Measurements from ENCODE around the gene FARSB. TPM values are rescaled to one million over a fixed set of nuclear protein-coding genes. Genes with fewer than 3 reads are reported as not detected.
A peak's percentile ranks its signal among the peaks of the same experiment; 100 is the strongest.

The FARSB gene
- total and polyA plus RNA-seq, 7 experiments from 2014 or later, result 10.5 to 31.8 (median 16.5) TPM

DNA sequence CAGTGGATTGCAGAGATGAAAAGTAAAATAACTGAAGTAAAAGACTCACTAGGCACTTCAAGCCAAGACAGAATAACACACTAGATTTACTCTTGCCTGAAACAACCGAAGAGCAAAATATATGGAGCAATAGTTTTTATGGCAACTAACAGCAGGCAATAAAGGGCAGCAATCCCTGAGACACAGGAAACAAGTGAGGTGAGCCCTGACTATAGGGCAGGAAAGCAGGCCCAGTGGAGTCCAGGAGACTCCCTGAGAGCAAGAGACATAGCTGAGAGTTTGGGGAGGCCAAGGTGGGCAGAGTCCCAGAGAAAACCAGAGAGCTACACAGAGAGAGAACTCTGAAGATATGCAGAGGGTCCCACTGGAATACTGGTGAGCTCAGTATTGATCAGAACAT, 18.8 kb downstream of the FARSB start:
- H3K27ac ChIP-seq (ENCODE audit: low read depth, low read length), result no peak overlapping the region
- Mint-ChIP-seq H3K9me3 (peaks cover 0 to 2% (median 0%) of the 10 kb centered on the region in 11 donors), H3K27ac (peak overlapping the region in 1 of 9 donors; percentile 86), H3K4me1 (peaks cover 0 to 14% (median 5%) of the 10 kb centered on the region in 7 donors), H3K27me3 (no peaks in the 10 kb centered on the region), H3K4me3 (no peak overlapping the region), H3K36me3 (peaks cover 22 to 55% (median 49%) of the 10 kb centered on the region in 5 donors)
- no peaks in the 10 kb centered on the region for H3K27me3 ChIP-seq (ENCODE audit: control insufficient read depth in 2 of 2, insufficient read depth in 2 of 2, low read length in 2 of 2)
- peaks cover 0 to 46% (median 5%) of the 10 kb centered on the region in 3 experiments for H3K36me3 ChIP-seq (ENCODE audit: control insufficient read depth in 2 of 3, insufficient read depth in 3 of 3, low read length in 3 of 3)
- ChIA-PET CTCF (no interaction called here), POLR2A (no interaction called here)
- DNase-seq (no peak), ATAC-seq (no peak)
- no peak overlapping the region for H3K4me3 ChIP-seq (ENCODE audit: low read length)
- H3K4me1 ChIP-seq (ENCODE audit: control insufficient read depth in 2 of 2, insufficient read depth in 2 of 2, low read length in 2 of 2), result no peaks in the 10 kb centered on the region
- intact Hi-C loops (cut with micrococcal nuclease), result no loop called here
- no peaks in the 10 kb centered on the region for H3K9me3 ChIP-seq (ENCODE audit: control insufficient read depth in 2 of 3, low read length in 3 of 3)

DNA sequence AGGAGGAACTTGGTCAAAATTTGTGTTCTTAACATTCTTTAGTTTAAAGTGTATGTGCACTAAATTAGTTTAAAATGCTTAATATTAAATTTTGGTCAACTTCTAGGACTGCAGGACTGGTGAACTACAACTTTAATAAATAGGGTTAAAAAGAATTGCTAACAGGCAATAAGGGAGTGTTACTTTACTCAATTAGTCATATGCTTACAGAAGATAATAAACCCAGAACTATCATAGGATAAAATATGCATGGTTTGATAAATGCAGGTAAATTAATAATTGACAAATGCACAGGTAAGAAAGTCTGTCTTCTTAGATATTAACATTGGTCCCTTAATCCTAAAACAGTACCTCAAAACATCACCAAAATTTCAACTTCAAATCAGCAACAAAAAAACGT, 20.6 kb downstream of the FARSB start:
- no peak for DNase-seq
- H3K27ac ChIP-seq (ENCODE audit: low read depth, low read length), result no peak overlapping the region
- Mint-ChIP-seq H3K4me1 (peaks cover 0 to 14% (median 2%) of the 10 kb centered on the region in 7 donors), H3K27me3 (no peaks in the 10 kb centered on the region), H3K9me3 (peaks cover 0 to 2% (median 0%) of the 10 kb centered on the region in 11 donors), H3K36me3 (peaks cover 22 to 57% (median 44%) of the 10 kb centered on the region in 5 donors), H3K27ac (peak overlapping the region in 1 of 9 donors; percentile 48), H3K4me3 (no peak overlapping the region)
- no peaks in the 10 kb centered on the region for H3K9me3 ChIP-seq (ENCODE audit: control insufficient read depth in 2 of 3, low read length in 3 of 3)
- ATAC-seq, result no peak
- H3K27me3 ChIP-seq (ENCODE audit: control insufficient read depth in 2 of 2, insufficient read depth in 2 of 2, low read length in 2 of 2), result no peaks in the 10 kb centered on the region
- no peaks in the 10 kb centered on the region for H3K4me1 ChIP-seq (ENCODE audit: control insufficient read depth in 2 of 2, insufficient read depth in 2 of 2, low read length in 2 of 2)
- ChIA-PET POLR2A (no interaction called here), CTCF (no interaction called here)
- intact Hi-C loops (cut with micrococcal nuclease), result no loop called here
- H3K4me3 ChIP-seq (ENCODE audit: low read length), result no peak overlapping the region
- H3K36me3 ChIP-seq (ENCODE audit: control insufficient read depth in 2 of 3, insufficient read depth in 3 of 3, low read length in 3 of 3), result peaks cover 4 to 58% (median 5%) of the 10 kb centered on the region in 3 experiments

DNA sequence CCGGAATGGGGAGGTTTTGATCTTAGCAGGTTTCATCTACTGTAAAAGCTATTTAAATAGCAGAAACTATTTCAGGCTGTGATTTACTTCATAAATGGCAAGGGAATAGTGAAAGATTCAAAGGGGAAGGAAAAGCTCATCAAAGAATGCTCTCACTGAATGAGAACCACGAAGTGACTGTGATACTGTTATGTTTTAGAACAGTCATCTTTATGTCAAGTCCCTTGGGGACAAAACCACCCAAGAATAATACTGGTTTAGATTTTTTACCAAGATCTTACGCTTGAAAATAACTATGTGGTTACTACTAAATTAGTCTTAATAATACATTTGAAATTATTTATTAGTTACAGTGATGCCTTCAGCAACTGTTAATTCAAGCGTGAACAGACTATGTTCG, 28.1 kb downstream of the FARSB start:
- DNase-seq (no peak), ATAC-seq (no peak)
- peaks cover 18 to 67% (median 33%) of the 10 kb centered on the region in 5 donors for H3K36me3 Mint-ChIP-seq
- Histone ChIP-seq H3K4me3 (ENCODE audit: low read length) (no peak overlapping the region), H3K4me1 (ENCODE audit: control insufficient read depth in 2 of 2, insufficient read depth in 2 of 2, low read length in 2 of 2) (no peaks in the 10 kb centered on the region), H3K27me3 (ENCODE audit: control insufficient read depth in 2 of 2, insufficient read depth in 2 of 2, low read length in 2 of 2) (no peaks in the 10 kb centered on the region), H3K27ac (ENCODE audit: low read depth, low read length) (no peak overlapping the region), H3K36me3 (ENCODE audit: control insufficient read depth in 2 of 3, insufficient read depth in 3 of 3, low read length in 3 of 3) (peaks cover 14 to 76% (median 19%) of the 10 kb centered on the region in 3 experiments), H3K9me3 (ENCODE audit: control insufficient read depth in 2 of 3, low read length in 3 of 3) (no peaks in the 10 kb centered on the region)
- H3K4me1 Mint-ChIP-seq, result no peaks in the 10 kb centered on the region
- ChIA-PET POLR2A (interaction anchor here (0.6 kb wide), 1 partner anchor 27 kb away, joined by 3 read pairs; no protein-coding TSS in a partner anchor), CTCF (no interaction called here)
- no peak overlapping the region for H3K27ac Mint-ChIP-seq
- intact Hi-C loops (cut with micrococcal nuclease), result no loop called here
- peaks cover 0 to 1% (median 0%) of the 10 kb centered on the region in 11 donors for H3K9me3 Mint-ChIP-seq
- H3K4me3 Mint-ChIP-seq, result no peak overlapping the region
- no peaks in the 10 kb centered on the region for H3K27me3 Mint-ChIP-seq

DNA sequence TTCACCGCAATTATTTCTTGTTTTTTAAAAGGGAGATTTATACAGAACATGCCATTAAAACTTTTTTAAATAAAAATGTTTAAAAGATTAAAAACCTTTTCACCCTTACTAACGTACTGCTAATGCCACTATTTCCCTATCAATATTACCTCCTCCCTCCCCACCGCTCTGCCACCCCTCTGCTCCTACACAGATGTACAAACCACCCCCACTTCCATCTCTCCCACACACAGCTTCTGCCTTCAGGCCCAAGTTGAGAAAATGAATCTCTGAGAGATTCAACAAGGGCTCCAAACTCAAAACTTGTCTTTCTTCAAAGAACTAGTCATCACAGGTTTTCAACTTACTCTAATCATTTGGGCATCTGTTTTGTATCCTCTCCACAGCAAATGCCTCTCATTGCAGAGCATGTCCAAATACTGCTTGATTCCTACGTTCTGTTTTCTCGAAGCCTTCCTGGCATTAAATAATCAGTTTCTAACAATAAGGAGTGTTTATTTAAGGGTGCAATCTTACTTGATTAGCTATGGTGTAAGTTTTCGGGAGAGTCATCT, 32.1 kb downstream of the FARSB start:
- intact Hi-C loops (cut with micrococcal nuclease), result no loop called here
- ATAC-seq (no peak), DNase-seq (no peak)
- peak overlapping the region in 1 of 9 donors; percentile 16 for H3K27ac Mint-ChIP-seq
- Histone ChIP-seq H3K27me3 (ENCODE audit: control insufficient read depth in 2 of 2, insufficient read depth in 2 of 2, low read length in 2 of 2) (no peaks in the 10 kb centered on the region), H3K36me3 (ENCODE audit: control insufficient read depth in 2 of 3, insufficient read depth in 3 of 3, low read length in 3 of 3) (peaks cover 17 to 70% (median 22%) of the 10 kb centered on the region in 3 experiments), H3K27ac (ENCODE audit: low read depth, low read length) (no peak overlapping the region), H3K9me3 (ENCODE audit: control insufficient read depth in 2 of 3, low read length in 3 of 3) (no peaks in the 10 kb centered on the region), H3K4me1 (ENCODE audit: control insufficient read depth in 2 of 2, insufficient read depth in 2 of 2, low read length in 2 of 2) (no peaks in the 10 kb centered on the region), H3K4me3 (ENCODE audit: low read length) (no peak overlapping the region)
- no peak overlapping the region for H3K4me3 Mint-ChIP-seq
- peaks cover 18 to 65% (median 33%) of the 10 kb centered on the region in 5 donors for H3K36me3 Mint-ChIP-seq
- no peaks in the 10 kb centered on the region for H3K27me3 Mint-ChIP-seq
- no peaks in the 10 kb centered on the region for H3K4me1 Mint-ChIP-seq
- H3K9me3 Mint-ChIP-seq, result peaks cover 0 to 1% (median 0%) of the 10 kb centered on the region in 11 donors
- CTCF ChIA-PET, result no interaction called here
- POLR2A ChIA-PET, result no interaction called here

DNA sequence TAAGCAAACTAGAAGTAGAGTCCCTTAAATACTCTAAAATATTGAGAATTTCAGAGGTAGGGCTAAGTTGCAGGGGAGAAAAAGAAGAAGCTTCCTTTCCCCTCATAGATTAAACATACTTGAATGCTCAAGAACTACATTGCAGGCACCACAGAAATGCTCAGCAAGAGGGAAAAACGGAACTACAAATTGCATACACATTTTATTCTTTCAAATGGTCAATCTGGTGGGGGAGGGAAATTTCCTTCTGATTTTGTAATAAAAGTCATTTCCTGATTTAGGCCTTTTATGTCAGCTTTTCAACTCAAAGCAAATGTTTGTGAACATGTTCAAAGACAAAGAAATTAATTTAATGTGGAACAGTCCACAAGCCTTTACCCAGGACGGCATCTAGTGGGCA, 33.0 kb downstream of the FARSB start:
- H3K27ac Mint-ChIP-seq, result no peak overlapping the region
- H3K4me3 Mint-ChIP-seq, result no peak overlapping the region
- ChIA-PET POLR2A (no interaction called here), CTCF (no interaction called here)
- Histone ChIP-seq H3K27me3 (ENCODE audit: control insufficient read depth in 2 of 2, insufficient read depth in 2 of 2, low read length in 2 of 2) (no peaks in the 10 kb centered on the region), H3K4me3 (ENCODE audit: low read length) (no peak overlapping the region), H3K36me3 (ENCODE audit: control insufficient read depth in 2 of 3, insufficient read depth in 3 of 3, low read length in 3 of 3) (peaks cover 17 to 72% (median 22%) of the 10 kb centered on the region in 3 experiments), H3K9me3 (ENCODE audit: control insufficient read depth in 2 of 3, low read length in 3 of 3) (no peaks in the 10 kb centered on the region), H3K27ac (ENCODE audit: low read depth, low read length) (no peak overlapping the region), H3K4me1 (ENCODE audit: control insufficient read depth in 2 of 2, insufficient read depth in 2 of 2, low read length in 2 of 2) (no peaks in the 10 kb centered on the region)
- intact Hi-C loops (cut with micrococcal nuclease), result no loop called here
- no peaks in the 10 kb centered on the region for H3K27me3 Mint-ChIP-seq
- ATAC-seq, result no peak
- peaks cover 17 to 67% (median 33%) of the 10 kb centered on the region in 5 donors for H3K36me3 Mint-ChIP-seq
- H3K4me1 Mint-ChIP-seq, result no peaks in the 10 kb centered on the region
- H3K9me3 Mint-ChIP-seq, result peaks cover 0 to 1% (median 0%) of the 10 kb centered on the region in 11 donors
- DNase-seq, result no peak

DNA sequence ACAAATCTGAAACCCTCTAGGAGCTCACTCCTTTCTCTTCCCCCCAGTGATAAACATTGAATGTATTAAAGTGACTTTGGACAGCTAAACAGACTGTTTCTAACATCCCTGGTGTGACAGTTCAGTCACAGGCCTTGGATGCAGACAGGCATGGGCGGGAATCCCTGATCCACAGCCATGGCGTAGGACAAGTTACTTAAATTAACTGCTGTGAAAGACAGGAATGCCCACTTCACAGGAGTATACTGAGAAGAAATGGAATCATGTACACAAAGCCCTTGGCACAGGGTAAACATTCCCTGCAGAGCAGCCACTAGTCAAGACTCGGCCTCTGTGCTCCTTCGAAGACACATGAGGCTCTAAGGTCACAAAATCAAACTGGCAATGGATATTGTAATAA, 34.0 kb downstream of the FARSB start:
- H3K4me1 ChIP-seq (ENCODE audit: control insufficient read depth in 2 of 2, insufficient read depth in 2 of 2, low read length in 2 of 2), result no peaks in the 10 kb centered on the region
- Mint-ChIP-seq H3K27ac (no peak overlapping the region), H3K36me3 (peaks cover 9 to 57% (median 24%) of the 10 kb centered on the region in 5 donors), H3K4me3 (no peak overlapping the region), H3K27me3 (no peaks in the 10 kb centered on the region), H3K4me1 (no peaks in the 10 kb centered on the region), H3K9me3 (no peaks in the 10 kb centered on the region)
- peaks cover 14 to 64% (median 18%) of the 10 kb centered on the region in 3 experiments for H3K36me3 ChIP-seq (ENCODE audit: control insufficient read depth in 2 of 3, insufficient read depth in 3 of 3, low read length in 3 of 3)
- no peak overlapping the region for H3K4me3 ChIP-seq (ENCODE audit: low read length)
- H3K27me3 ChIP-seq (ENCODE audit: control insufficient read depth in 2 of 2, insufficient read depth in 2 of 2, low read length in 2 of 2), result no peaks in the 10 kb centered on the region
- no peak for ATAC-seq
- intact Hi-C loops (cut with micrococcal nuclease), result no loop called here
- CTCF ChIA-PET, result no interaction called here
- H3K27ac ChIP-seq (ENCODE audit: low read depth, low read length), result no peak overlapping the region
- no peak for DNase-seq
- H3K9me3 ChIP-seq (ENCODE audit: control insufficient read depth in 2 of 3, low read length in 3 of 3), result no peaks in the 10 kb centered on the region
- POLR2A ChIA-PET, result no interaction called here

DNA sequence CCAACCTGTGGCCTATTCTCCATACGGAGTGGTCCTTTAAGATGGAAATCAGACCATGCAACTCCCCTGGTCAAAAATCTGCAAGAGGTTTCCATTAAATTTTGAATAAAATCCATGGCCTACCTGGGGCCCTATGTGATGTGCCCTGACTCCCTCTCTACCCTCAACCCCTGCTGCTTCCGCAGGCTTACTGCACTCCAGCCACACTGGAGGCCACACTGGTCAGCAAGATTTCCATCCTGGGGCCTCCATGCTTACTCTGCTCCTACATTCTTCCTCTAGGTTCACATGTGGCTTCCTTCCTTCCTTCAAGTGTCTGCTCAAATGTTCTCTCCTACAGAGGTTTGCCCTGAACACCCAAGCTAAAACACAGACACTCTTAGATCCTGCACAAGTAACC, 40.6 kb downstream of the FARSB start:
- peaks cover 0 to 44% (median 3%) of the 10 kb centered on the region in 3 experiments for H3K36me3 ChIP-seq (ENCODE audit: control insufficient read depth in 2 of 3, insufficient read depth in 3 of 3, low read length in 3 of 3)
- H3K27ac Mint-ChIP-seq, result peak overlapping the region in 1 of 9 donors; percentile 80
- DNase-seq (no peak), ATAC-seq (no peak)
- intact Hi-C loops (cut with micrococcal nuclease), result no loop called here
- CTCF ChIA-PET, result interaction anchor here (1.0 kb wide), 1 partner anchor 14 kb away, joined by 3 read pairs; no protein-coding TSS in a partner anchor
- H3K9me3 Mint-ChIP-seq, result no peaks in the 10 kb centered on the region
- H3K36me3 Mint-ChIP-seq, result peaks cover 0 to 43% (median 14%) of the 10 kb centered on the region in 5 donors
- no peaks in the 10 kb centered on the region for H3K4me1 ChIP-seq (ENCODE audit: control insufficient read depth in 2 of 2, insufficient read depth in 2 of 2, low read length in 2 of 2)
- POLR2A ChIA-PET, result interaction anchor here (0.6 kb wide), 1 partner anchor 10 kb away, joined by 3 read pairs; no protein-coding TSS in a partner anchor
- peaks cover 0 to 6% (median 0%) of the 10 kb centered on the region in 7 donors for H3K4me1 Mint-ChIP-seq
- H3K9me3 ChIP-seq (ENCODE audit: control insufficient read depth in 2 of 3, low read length in 3 of 3), result no peaks in the 10 kb centered on the region
- H3K4me3 Mint-ChIP-seq, result no peak overlapping the region
- no peak overlapping the region for H3K27ac ChIP-seq (ENCODE audit: low read depth, low read length)
- H3K27me3 ChIP-seq (ENCODE audit: control insufficient read depth in 2 of 2, insufficient read depth in 2 of 2, low read length in 2 of 2), result no peaks in the 10 kb centered on the region
- H3K4me3 ChIP-seq (ENCODE audit: low read length), result no peak overlapping the region
- no peaks in the 10 kb centered on the region for H3K27me3 Mint-ChIP-seq
